H9 (cell line): ENCODE data around the gene COL23A1. TPM values are rescaled to one million over a fixed set of nuclear protein-coding genes. Genes with fewer than 3 reads are reported as not detected.

Source experiments
- DNase-seq: peaks from one replicate; pipeline ENCODE4 v3.0.0-alpha.2; 2017
- H2AFZ ChIP-seq: one replicate; pipeline ENCODE4 v1.6.1; 2013; ENCODE audit warnings: mild to moderate bottlenecking, low read length, control low read depth, moderate library complexity
- H2AK5ac ChIP-seq: 2 replicates; pipeline ENCODE4 v1.6.1; 2013; ENCODE audit warnings: low read length, control low read depth, mixed read lengths; ENCODE audit not compliant: insufficient read length
- H2BK120ac ChIP-seq: one replicate; pipeline ENCODE4 v1.6.1; 2013; ENCODE audit warnings: low read depth, mild to moderate bottlenecking, low read length, control low read depth, inconsistent platforms; ENCODE audit not compliant: poor library complexity, severe bottlenecking
- H2BK12ac ChIP-seq: 2 replicates; pipeline ENCODE4 v1.6.1; 2013; ENCODE audit warnings: low read length, control low read depth, mixed read lengths, low read depth; ENCODE audit not compliant: insufficient read length
- H2BK15ac ChIP-seq: 2 replicates; pipeline ENCODE4 v1.6.1; 2013; ENCODE audit warnings: low read depth, low read length, control low read depth
- H2BK20ac ChIP-seq: one replicate; pipeline ENCODE4 v1.6.1; 2013; ENCODE audit warnings: low read depth, mild to moderate bottlenecking, low read length, control low read depth, inconsistent platforms; ENCODE audit not compliant: poor library complexity, severe bottlenecking
- H2BK5ac ChIP-seq: 2 replicates; pipeline ENCODE4 v1.6.1; 2013; ENCODE audit warnings: low read length, control low read depth, mixed read lengths; ENCODE audit not compliant: insufficient read length
- H3K14ac ChIP-seq: 2 replicates; pipeline ENCODE4 v1.6.1; 2013; ENCODE audit warnings: low read length, control low read depth; ENCODE audit not compliant: insufficient read depth
- H3K18ac ChIP-seq: 2 replicates; pipeline ENCODE4 v1.6.1; 2013; ENCODE audit warnings: low read depth, mild to moderate bottlenecking, mixed read lengths, low read length, control low read depth; ENCODE audit not compliant: insufficient read length
- H3K23ac ChIP-seq: 2 replicates; pipeline ENCODE4 v1.6.1; 2013; ENCODE audit warnings: low read length, control low read depth, mixed read lengths, low read depth; ENCODE audit not compliant: insufficient read length
- H3K23me2 ChIP-seq: 2 replicates; pipeline ENCODE4 v1.6.1; 2013; ENCODE audit warnings: low read depth, mild to moderate bottlenecking, mixed read lengths, low read length, control low read depth; ENCODE audit not compliant: insufficient read length, poor library complexity, severe bottlenecking
- H3K27ac ChIP-seq: 2 replicates; pipeline ENCODE4 v1.5.1; 2013; ENCODE audit warnings: low read length, control low read depth, mixed read lengths, low read depth; ENCODE audit not compliant: insufficient read length
- H3K27me3 ChIP-seq: 2 replicates; pipeline ENCODE4 v1.6.1; 2013; ENCODE audit warnings: low read length, control low read depth, inconsistent platforms; ENCODE audit not compliant: insufficient read depth
- H3K4ac ChIP-seq: 2 replicates; pipeline ENCODE4 v1.6.1; 2013; ENCODE audit warnings: low read depth, mild to moderate bottlenecking, control low read depth, inconsistent platforms, low read length, moderate library complexity
- H3K4me1 ChIP-seq: 2 replicates; pipeline ENCODE4 v1.6.1; 2013; ENCODE audit warnings: low read length, control low read depth, inconsistent platforms; ENCODE audit not compliant: insufficient read depth
- H3K4me2 ChIP-seq: 2 replicates; pipeline ENCODE4 v1.6.1; 2013; ENCODE audit warnings: low read length, control low read depth, mixed read lengths; ENCODE audit not compliant: insufficient read length, insufficient read depth
- H3K56ac ChIP-seq: 2 replicates; pipeline ENCODE4 v1.6.1; 2013; ENCODE audit warnings: low read depth, mild to moderate bottlenecking, mixed read lengths, low read length, control low read depth; ENCODE audit not compliant: insufficient read length
- H3K79me1 ChIP-seq: 2 replicates; pipeline ENCODE4 v1.6.1; 2013; ENCODE audit warnings: low read depth, mild to moderate bottlenecking, moderate library complexity, low read length, control low read depth, inconsistent platforms; ENCODE audit not compliant: insufficient read depth, poor library complexity, severe bottlenecking
- H3K79me2 ChIP-seq: 2 replicates; pipeline ENCODE4 v1.6.1; 2013; ENCODE audit warnings: low read length, control low read depth, inconsistent platforms; ENCODE audit not compliant: insufficient read depth
- H3K9ac ChIP-seq: 2 replicates; pipeline ENCODE4 v1.6.1; 2013; ENCODE audit warnings: low read length, control low read depth, mixed read lengths; ENCODE audit not compliant: insufficient read length; ENCODE audit errors: extremely low read depth
- H3K9me3 ChIP-seq: one replicate; pipeline ENCODE4 v1.6.1; 2013; ENCODE audit warnings: low read depth, low read length, inconsistent platforms; ENCODE audit not compliant: control insufficient read depth
- H3T11ph ChIP-seq: one replicate; pipeline ENCODE4 v1.6.1; 2013; ENCODE audit warnings: mild to moderate bottlenecking, low read length, control low read depth, inconsistent platforms
- H4K20me1 ChIP-seq: one replicate; pipeline ENCODE4 v1.6.1; 2013; ENCODE audit not compliant: control insufficient read depth, insufficient read length, insufficient read depth
- H4K5ac ChIP-seq: 2 replicates; pipeline ENCODE4 v1.6.1; 2013; ENCODE audit warnings: low read depth, mild to moderate bottlenecking, mixed read lengths, low read length, control low read depth; ENCODE audit not compliant: insufficient read length
- H4K8ac ChIP-seq: replicated peaks from 2 replicates; pipeline ENCODE4 v1.6.1; 2013; ENCODE audit warnings: low read length, control low read depth, mixed read lengths, low read depth; ENCODE audit not compliant: insufficient read length
- H4K91ac ChIP-seq: 2 replicates; pipeline ENCODE4 v1.6.1; 2013; ENCODE audit warnings: low read depth, mild to moderate bottlenecking, moderate library complexity, mixed read lengths, low read length, control low read depth; ENCODE audit not compliant: insufficient read length
- H3K27ac Mint-ChIP-seq, 3 experiments: 2 replicates in 2 of 3; 3 replicates in 1 of 3; pipeline ENCODE4 v1.8.0; 2020 to 2021; ENCODE audit warnings: mixed read lengths in 3 of 3, mild to moderate bottlenecking in 1 of 3, moderate library complexity in 1 of 3
- H3K27me3 Mint-ChIP-seq: 2 replicates; pipeline ENCODE4 v1.8.0; 2021; ENCODE audit warnings: low read depth, mild to moderate bottlenecking, moderate library complexity, mixed read lengths
- H3K36me3 Mint-ChIP-seq, 3 experiments: 2 replicates in 2 of 3; 3 replicates in 1 of 3; pipeline ENCODE4 v1.8.0; 2020 to 2021; ENCODE audit warnings: low read depth in 3 of 3, mixed read lengths in 3 of 3; ENCODE audit not compliant: insufficient read depth in 1 of 3
- H3K4me1 Mint-ChIP-seq, 2 experiments: 2 replicates each; pipeline ENCODE4 v1.8.0; 2020; ENCODE audit warnings: mixed read lengths in 2 of 2
- H3K4me3 Mint-ChIP-seq, 2 experiments: 2 replicates in 1 of 2; 3 replicates in 1 of 2; pipeline ENCODE4 v1.8.0; 2020 to 2021; ENCODE audit warnings: mild to moderate bottlenecking in 2 of 2, mixed read lengths in 2 of 2, moderate library complexity in 1 of 2
- H3K9me3 Mint-ChIP-seq, 2 experiments: 2 replicates in 1 of 2; 3 replicates in 1 of 2; pipeline ENCODE4 v1.8.0; 2020; ENCODE audit warnings: mild to moderate bottlenecking in 2 of 2, mixed read lengths in 2 of 2, moderate library complexity in 1 of 2
- CTCF ChIP-seq: fragments of 200-600 bp; sonication (generic); conservative IDR thresholded peaks from 3 replicates; pipeline ENCODE4 v1.8.0; 2021; ENCODE audit warnings: antibody characterized with exemption, mild to moderate bottlenecking
- WGBS: extraction: QIAGEN DNeasy Blood & Tissue Kit; methylation state at CpG from one replicate; pipeline ENCODE4 v1.1.7; 2013; ENCODE audit warnings: missing lambda C conversion rate, low lambda C conversion rate, mixed read lengths; ENCODE audit not compliant: insufficient read length; ENCODE audit errors: extremely low coverage; 5-methylcytosine and 5-hydroxymethylcytosine counted together
- total RNA-seq: library from RNA; stranded (reverse); gene quantifications from 2 replicates; pipeline ENCODE4 v1.2.1, GENCODE V29; 2021

Gene COL23A1
- total RNA-seq, 1 experiment from 2014 or later, result 2.6 TPM

DNA sequence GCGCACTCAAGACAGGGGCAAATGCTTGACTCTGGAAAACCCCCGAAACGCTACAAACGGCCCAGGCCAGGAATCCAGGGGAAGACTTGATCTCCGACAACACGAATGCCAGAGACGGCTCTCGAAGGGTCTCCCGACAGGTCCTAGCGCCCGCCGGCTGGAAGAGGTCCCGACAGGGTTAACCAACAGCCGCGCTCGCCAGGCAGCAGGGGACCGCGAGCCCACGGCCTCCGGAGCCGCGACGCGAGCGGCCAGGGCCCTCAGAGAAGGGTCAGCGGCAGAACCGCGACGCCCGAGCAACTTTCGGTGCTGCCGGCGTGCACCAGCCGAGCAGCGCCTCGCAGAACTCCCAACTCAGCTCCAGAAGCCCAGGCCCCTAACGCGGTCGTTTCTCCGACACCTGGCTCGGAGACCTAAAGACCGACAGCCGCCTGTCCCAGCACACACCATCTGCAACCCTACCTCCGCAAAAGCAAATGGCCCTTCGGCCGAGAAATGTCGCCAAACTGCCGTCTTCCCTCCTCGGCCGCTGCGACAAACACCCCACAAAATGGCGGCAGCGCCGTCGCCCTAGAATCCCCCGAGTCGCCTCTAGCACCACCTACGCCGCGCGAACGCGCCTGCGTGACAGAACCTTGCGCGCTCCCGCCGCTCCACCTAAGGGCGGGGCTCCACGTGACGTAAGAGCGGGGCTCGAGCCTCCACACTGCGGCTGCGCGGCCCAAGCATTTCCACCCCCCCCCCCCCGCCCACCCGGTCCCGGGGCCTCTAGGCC lies 36.5 kb upstream of the COL23A1 start, which contains the start of gene CLK4:
CLK4 (minus strand) TSS at position 567 of the 775 bp plus-strand sequence. CDS start 3,634 bp downstream, outside the sequence.
- Histone ChIP-seq H2BK20ac (no peak within 1 kb of the TSS), H3K9me3 (no peaks in the 10 kb centered on the region), H3K4me1 (peaks cover 9% of the 10 kb centered on the region; the same call in 1 of the 2 replicates), H4K91ac (peak within 1 kb of the TSS; percentile 46), H3K23me2 (peaks cover 11% of the 10 kb centered on the region), H2BK12ac (peak within 1 kb of the TSS; percentile 24), H4K8ac (no peak within 1 kb of the TSS), H3K4me2 (peak within 1 kb of the TSS; percentile 75), H3K4ac (no peak within 1 kb of the TSS; the same call in 1 of the 2 replicates), H3K9ac (peak within 1 kb of the TSS; percentile 93), H2BK120ac (no peak within 1 kb of the TSS), H3K27ac (peak within 1 kb of the TSS; percentile 48), H2BK5ac (peak within 1 kb of the TSS; percentile 56), H3K14ac (peak within 1 kb of the TSS; percentile 98), H4K20me1 (no peaks in the 10 kb centered on the region), H3K27me3 (no peaks in the 10 kb centered on the region), H2AK5ac (no peak within 1 kb of the TSS), H3K79me2 (peaks cover 10% of the 10 kb centered on the region; the same call in 1 of the 2 replicates), H3K79me1 (peaks cover 4% of the 10 kb centered on the region), H3K18ac (peak within 1 kb of the TSS; percentile 100), H4K5ac (peak within 1 kb of the TSS; percentile 19), H2AFZ (peak within 1 kb of the TSS; percentile 16), H3T11ph (peak within 1 kb of the TSS; percentile 22), H2BK15ac (no peak within 1 kb of the TSS), H3K56ac (no peak within 1 kb of the TSS), H3K23ac (no peak within 1 kb of the TSS)
- peak; percentile 91 for DNase-seq
- H3K4me1 Mint-ChIP-seq, result peaks cover 23 to 34% of the 10 kb centered on the region in 2 experiments
- no peak for TF ChIP-seq CTCF
- H3K4me3 Mint-ChIP-seq, result peak within 1 kb of the TSS; percentile 96 to 99
- H3K9me3 Mint-ChIP-seq, result peaks cover 0 to 6% of the 10 kb centered on the region in 2 experiments; a peak in 3 of 5 replicates
- peaks cover 42% of the 10 kb centered on the region for H3K27me3 Mint-ChIP-seq
- H3K36me3 Mint-ChIP-seq, result peaks cover 0 to 11% (median 6%) of the 10 kb centered on the region in 3 experiments; a peak in 6 of 7 replicates
- no CpG with 5 or more reads among the region's 79 CpGs for WGBS
- peak within 1 kb of the TSS; percentile 95 to 100 (median 99); a peak in 6 of 7 replicates for H3K27ac Mint-ChIP-seq
